Erythroblast (primary cell): Measurements from ENCODE around the gene INPP1.
A peak's percentile ranks its signal among the peaks of the same experiment; 100 is the strongest.
"Not testable (repeated sequence)": the region's sequence is repeated elsewhere in the genome, so short reads cannot be mapped to it uniquely, and the experiment has no call there.

Experiments
- DNase-seq, 2 experiments: peaks; one replicate each; lab custom pipeline; 2025; lab: John Stamatoyannopoulos, UW
- GATA1 ChIP-seq: IDR thresholded peaks from 2 replicates; pipeline ENCODE4 v1.6.1; 2011; ENCODE audit warnings: low read depth, mild to moderate bottlenecking, control low read depth, low read length, moderate library complexity
- POLR2A ChIP-seq: IDR thresholded peaks from 2 replicates; pipeline ENCODE4 v1.6.1; 2011; ENCODE audit warnings: mild to moderate bottlenecking, low read length

Gene INPP1

GRCh38 chr2:190319555-190320498 lies 23.6 kb upstream of the INPP1 start, which contains the start of gene HIBCH:
HIBCH (minus strand) TSS chr2:190319826; CDS start chr2:190319750, 76 bp downstream.
- TF ChIP-seq GATA1 (no peak), POLR2A (peak; percentile 73)
- DNase-seq = peak; percentile 89 to 92

- TF ChIP-seq POLR2A (no peak), GATA1 (no peak)
- DNase-seq = peak in 1 of 2 experiments; percentile 25
These were observed 22.7 kb upstream of the INPP1 start for GRCh38 chr2:190320696-190321095.

- no peak for TF ChIP-seq POLR2A
- no peak for TF ChIP-seq GATA1
- no peak for DNase-seq
These were observed 20.0 kb upstream of the INPP1 start for GRCh38 chr2:190323406-190323805.

- TF ChIP-seq GATA1 = no peak
- TF ChIP-seq POLR2A = no peak
These were observed 17.8 kb upstream of the INPP1 start for GRCh38 chr2:190325588-190325987.

GRCh38 chr2:190327867-190328572 lies 15.4 kb upstream of the INPP1 start:
- no peak for TF ChIP-seq POLR2A
- TF ChIP-seq GATA1 = no peak

More at GRCh38 chr2:190325588-190325987, 17.8 kb upstream of the INPP1 start:
- no peak for DNase-seq

GRCh38 chr2:190328573-190329147 lies 14.7 kb upstream of the INPP1 start:
- DNase-seq = no peak
- TF ChIP-seq POLR2A = no peak
- TF ChIP-seq GATA1 = no peak

More at GRCh38 chr2:190327867-190328572, 15.4 kb upstream of the INPP1 start:
- no peak for DNase-seq

GRCh38 chr2:190333395-190333794 lies 10.0 kb upstream of the INPP1 start:
- no peak for TF ChIP-seq GATA1
- no peak for TF ChIP-seq POLR2A

GRCh38 chr2:190333928-190334327 lies 9.5 kb upstream of the INPP1 start:
- TF ChIP-seq POLR2A (no peak), GATA1 (no peak)
- no peak for DNase-seq

More at GRCh38 chr2:190333395-190333794, 10.0 kb upstream of the INPP1 start:
- no peak for DNase-seq

- no peak for TF ChIP-seq POLR2A
- no peak for TF ChIP-seq GATA1
- no peak for DNase-seq
These were observed 8.7 kb upstream of the INPP1 start for GRCh38 chr2:190334479-190335224.

GRCh38 chr2:190335225-190335559 lies 8.2 kb upstream of the INPP1 start:
- no peak for TF ChIP-seq POLR2A
- no peak for TF ChIP-seq GATA1
- DNase-seq = no peak

- DNase-seq = not testable (repeated sequence)
These were observed 7.8 kb upstream of the INPP1 start for GRCh38 chr2:190335584-190335983.

- no peak for DNase-seq
- no peak for TF ChIP-seq GATA1
These were observed 7.0 kb upstream of the INPP1 start for GRCh38 chr2:190336420-190336819.

GRCh38 chr2:190338453-190338852 lies 4.9 kb upstream of the INPP1 start:
- TF ChIP-seq POLR2A (no peak), GATA1 (no peak)
- no peak for DNase-seq
